Suprapubic skin (tissue), 4 donors: ENCODE measurements around the gene SPOP.

Experiments used
- POLR2A ChIP-seq, 2 donors: fragments of 450-650 bp; IDR thresholded peaks; one replicate each; pipeline ENCODE4 v1.6.1; 2017; ENCODE audit warnings: antibody characterized with exemption in 2 of 2, mild to moderate bottlenecking in 2 of 2, moderate library complexity in 2 of 2
- POLR2AphosphoS5 ChIP-seq, 3 donors: sonication (generic); formaldehyde crosslinking; IDR thresholded peaks; one replicate each; pipeline ENCODE4 v1.6.1; 2017; ENCODE audit warnings: antibody characterized with exemption in 3 of 3
- TF ChIP-seq, protein P1 (sequence below), 2 donors: fragments of 200-600 bp in 1 of 2; fragments of 450-650 bp in 1 of 2; sonication (generic) in 1 of 2; IDR thresholded peaks; one replicate each; pipeline ENCODE4 v1.5.1; 2016 to 2019; ENCODE audit warnings: antibody characterized with exemption in 2 of 2, mild to moderate bottlenecking in 1 of 2, moderate library complexity in 1 of 2

DNA sequence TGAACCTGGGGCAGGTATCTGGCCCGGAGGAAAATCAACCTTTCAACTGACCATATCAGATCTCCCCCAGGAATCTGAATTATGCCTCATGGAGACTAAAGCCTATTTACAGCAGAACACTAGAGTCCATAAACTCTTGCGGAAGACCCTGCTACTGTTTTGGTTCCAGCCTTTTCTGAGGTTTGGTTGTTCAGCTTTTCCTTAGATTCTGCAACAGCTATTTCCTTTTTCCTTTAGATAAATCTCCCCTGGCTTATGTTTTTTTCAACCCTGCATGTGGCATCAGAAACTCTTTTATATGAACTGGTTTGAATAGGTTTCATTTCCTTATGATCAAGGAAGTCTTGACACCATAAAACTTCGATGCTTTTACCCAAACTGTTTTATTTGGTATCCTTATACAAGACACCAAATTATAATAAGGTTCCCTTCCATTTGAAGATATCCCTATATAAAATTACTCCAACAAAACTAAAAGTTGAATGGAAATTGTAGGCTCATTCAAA is 13.1 kb downstream of the SPOP start:
- TF ChIP-seq POLR2AphosphoS5 (IDR thresholded peaks at IDR 0.05) (no peak), POLR2A (IDR thresholded peaks at IDR 0.05) (no peak)
- TF ChIP-seq, protein P1, sequence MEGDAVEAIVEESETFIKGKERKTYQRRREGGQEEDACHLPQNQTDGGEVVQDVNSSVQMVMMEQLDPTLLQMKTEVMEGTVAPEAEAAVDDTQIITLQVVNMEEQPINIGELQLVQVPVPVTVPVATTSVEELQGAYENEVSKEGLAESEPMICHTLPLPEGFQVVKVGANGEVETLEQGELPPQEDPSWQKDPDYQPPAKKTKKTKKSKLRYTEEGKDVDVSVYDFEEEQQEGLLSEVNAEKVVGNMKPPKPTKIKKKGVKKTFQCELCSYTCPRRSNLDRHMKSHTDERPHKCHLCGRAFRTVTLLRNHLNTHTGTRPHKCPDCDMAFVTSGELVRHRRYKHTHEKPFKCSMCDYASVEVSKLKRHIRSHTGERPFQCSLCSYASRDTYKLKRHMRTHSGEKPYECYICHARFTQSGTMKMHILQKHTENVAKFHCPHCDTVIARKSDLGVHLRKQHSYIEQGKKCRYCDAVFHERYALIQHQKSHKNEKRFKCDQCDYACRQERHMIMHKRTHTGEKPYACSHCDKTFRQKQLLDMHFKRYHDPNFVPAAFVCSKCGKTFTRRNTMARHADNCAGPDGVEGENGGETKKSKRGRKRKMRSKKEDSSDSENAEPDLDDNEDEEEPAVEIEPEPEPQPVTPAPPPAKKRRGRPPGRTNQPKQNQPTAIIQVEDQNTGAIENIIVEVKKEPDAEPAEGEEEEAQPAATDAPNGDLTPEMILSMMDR (IDR thresholded peaks at IDR 0.05) = no peak
